SK-N-SH treated with all-trans-retinoic acid at 6 μM for 48 hours (cell line): Measurements from ENCODE around the gene TBC1D2.

Experiments used
- ARNTL ChIP-seq: fragments of 450-650 bp; formaldehyde crosslinking; IDR thresholded peaks from 2 replicates; pipeline ENCODE4 v1.5.0; 2020; ENCODE audit warnings: low read depth, mild to moderate bottlenecking, moderate library complexity, borderline replicate concordance
- BACH2 ChIP-seq: fragments of 250-450 bp; sonication (Bioruptor Pico); IDR thresholded peaks from 2 replicates; pipeline ENCODE4 v1.9.0; 2021; ENCODE audit warnings: mild to moderate bottlenecking, borderline replicate concordance
- CREB5 ChIP-seq: fragments of 250-450 bp; sonication (Bioruptor Pico); IDR thresholded peaks from 2 replicates; pipeline ENCODE4 v1.5.1; 2020; ENCODE audit warnings: low read depth, mild to moderate bottlenecking, moderate library complexity
- ISL1 ChIP-seq: fragments of 250-450 bp; sonication (Bioruptor Pico); IDR thresholded peaks from 2 replicates; pipeline ENCODE4 v2.1.2; 2022; ENCODE audit warnings: mild to moderate bottlenecking, moderate library complexity
- RARB ChIP-seq: fragments of 250-450 bp; sonication (Bioruptor Pico); IDR thresholded peaks from 2 replicates; pipeline ENCODE4 v1.8.0; 2021; ENCODE audit warnings: mild to moderate bottlenecking, moderate library complexity
- TOX ChIP-seq: fragments of 250-450 bp; sonication (Bioruptor Pico); IDR thresholded peaks from 2 replicates; pipeline ENCODE4 v1.8.0; 2021; ENCODE audit warnings: mild to moderate bottlenecking, moderate library complexity, borderline replicate concordance
- ZFP3 ChIP-seq: fragments of 250-450 bp; sonication (Bioruptor Pico); IDR thresholded peaks from 2 replicates; pipeline ENCODE4 v1.5.0; 2020; ENCODE audit warnings: mild to moderate bottlenecking, moderate library complexity
- ZNF8 ChIP-seq: fragments of 450-650 bp; formaldehyde crosslinking; IDR thresholded peaks from 2 replicates; pipeline ENCODE4 v1.5.0; 2020; ENCODE audit warnings: mild to moderate bottlenecking, moderate library complexity
- TF ChIP-seq, protein P1 (sequence below): fragments of 250-450 bp; sonication (Bioruptor Pico); IDR thresholded peaks from 2 replicates; pipeline ENCODE4 v1.8.0; 2021; ENCODE audit warnings: low read depth, mild to moderate bottlenecking, moderate library complexity, borderline replicate concordance
- TF ChIP-seq, protein P2 (sequence below): fragments of 250-450 bp; sonication (Bioruptor Pico); IDR thresholded peaks from 2 replicates; pipeline ENCODE4 v1.8.0; 2020; ENCODE audit warnings: mild to moderate bottlenecking, moderate library complexity, borderline replicate concordance
- TF ChIP-seq, protein P3 (sequence below): fragments of 250-450 bp; sonication (Bioruptor Pico); IDR thresholded peaks from 2 replicates; pipeline ENCODE4 v1.5.1; 2021; ENCODE audit warnings: mild to moderate bottlenecking, moderate library complexity
- TF ChIP-seq, protein P4 (sequence below): fragments of 250-450 bp; sonication (Bioruptor Pico); IDR thresholded peaks from 2 replicates; pipeline ENCODE4 v1.5.0; 2020; ENCODE audit warnings: mild to moderate bottlenecking, moderate library complexity

DNA sequence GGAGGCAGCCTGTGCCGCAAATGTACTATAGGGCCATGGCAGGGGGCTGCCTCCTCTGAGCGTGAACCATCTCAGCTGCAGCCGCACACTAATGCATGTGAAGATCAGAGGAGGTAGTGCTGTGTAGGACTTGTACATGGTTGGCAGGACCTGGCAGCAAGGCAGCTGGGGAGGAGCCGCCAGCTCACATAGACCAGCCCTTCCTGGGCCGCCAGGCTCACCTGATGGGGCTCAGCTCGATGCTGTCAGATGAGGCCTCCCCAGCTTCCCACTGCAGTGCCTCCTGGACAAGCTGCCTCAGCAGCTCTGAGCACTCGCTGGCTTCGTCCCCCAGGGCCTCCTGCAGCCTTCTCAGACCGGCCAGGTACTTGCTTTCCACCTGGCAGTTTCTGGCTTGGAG is 45.0 kb downstream of the TBC1D2 start:
- TF ChIP-seq ZFP3 (CRISPR knock-in tag), result no peak
- no peak for TF ChIP-seq RARB (CRISPR knock-in tag)
- TF ChIP-seq TOX (CRISPR knock-in tag), result no peak
- no peak for TF ChIP-seq ARNTL (CRISPR knock-in tag)
- TF ChIP-seq, protein P1, sequence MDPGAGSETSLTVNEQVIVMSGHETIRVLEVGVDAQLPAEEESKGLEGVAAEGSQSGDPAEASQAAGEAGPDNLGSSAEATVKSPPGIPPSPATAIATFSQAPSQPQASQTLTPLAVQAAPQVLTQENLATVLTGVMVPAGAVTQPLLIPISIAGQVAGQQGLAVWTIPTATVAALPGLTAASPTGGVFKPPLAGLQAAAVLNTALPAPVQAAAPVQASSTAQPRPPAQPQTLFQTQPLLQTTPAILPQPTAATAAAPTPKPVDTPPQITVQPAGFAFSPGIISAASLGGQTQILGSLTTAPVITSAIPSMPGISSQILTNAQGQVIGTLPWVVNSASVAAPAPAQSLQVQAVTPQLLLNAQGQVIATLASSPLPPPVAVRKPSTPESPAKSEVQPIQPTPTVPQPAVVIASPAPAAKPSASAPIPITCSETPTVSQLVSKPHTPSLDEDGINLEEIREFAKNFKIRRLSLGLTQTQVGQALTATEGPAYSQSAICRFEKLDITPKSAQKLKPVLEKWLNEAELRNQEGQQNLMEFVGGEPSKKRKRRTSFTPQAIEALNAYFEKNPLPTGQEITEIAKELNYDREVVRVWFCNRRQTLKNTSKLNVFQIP (CRISPR knock-in tag), result no peak
- TF ChIP-seq, protein P2, sequence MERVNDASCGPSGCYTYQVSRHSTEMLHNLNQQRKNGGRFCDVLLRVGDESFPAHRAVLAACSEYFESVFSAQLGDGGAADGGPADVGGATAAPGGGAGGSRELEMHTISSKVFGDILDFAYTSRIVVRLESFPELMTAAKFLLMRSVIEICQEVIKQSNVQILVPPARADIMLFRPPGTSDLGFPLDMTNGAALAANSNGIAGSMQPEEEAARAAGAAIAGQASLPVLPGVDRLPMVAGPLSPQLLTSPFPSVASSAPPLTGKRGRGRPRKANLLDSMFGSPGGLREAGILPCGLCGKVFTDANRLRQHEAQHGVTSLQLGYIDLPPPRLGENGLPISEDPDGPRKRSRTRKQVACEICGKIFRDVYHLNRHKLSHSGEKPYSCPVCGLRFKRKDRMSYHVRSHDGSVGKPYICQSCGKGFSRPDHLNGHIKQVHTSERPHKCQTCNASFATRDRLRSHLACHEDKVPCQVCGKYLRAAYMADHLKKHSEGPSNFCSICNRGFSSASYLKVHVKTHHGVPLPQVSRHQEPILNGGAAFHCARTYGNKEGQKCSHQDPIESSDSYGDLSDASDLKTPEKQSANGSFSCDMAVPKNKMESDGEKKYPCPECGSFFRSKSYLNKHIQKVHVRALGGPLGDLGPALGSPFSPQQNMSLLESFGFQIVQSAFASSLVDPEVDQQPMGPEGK, result no peak
- no peak for TF ChIP-seq BACH2 (CRISPR knock-in tag)
- TF ChIP-seq ISL1 (CRISPR knock-in tag), result no peak
- TF ChIP-seq ZNF8, result no peak
- no peak for TF ChIP-seq CREB5 (CRISPR knock-in tag)
- TF ChIP-seq, protein P3, sequence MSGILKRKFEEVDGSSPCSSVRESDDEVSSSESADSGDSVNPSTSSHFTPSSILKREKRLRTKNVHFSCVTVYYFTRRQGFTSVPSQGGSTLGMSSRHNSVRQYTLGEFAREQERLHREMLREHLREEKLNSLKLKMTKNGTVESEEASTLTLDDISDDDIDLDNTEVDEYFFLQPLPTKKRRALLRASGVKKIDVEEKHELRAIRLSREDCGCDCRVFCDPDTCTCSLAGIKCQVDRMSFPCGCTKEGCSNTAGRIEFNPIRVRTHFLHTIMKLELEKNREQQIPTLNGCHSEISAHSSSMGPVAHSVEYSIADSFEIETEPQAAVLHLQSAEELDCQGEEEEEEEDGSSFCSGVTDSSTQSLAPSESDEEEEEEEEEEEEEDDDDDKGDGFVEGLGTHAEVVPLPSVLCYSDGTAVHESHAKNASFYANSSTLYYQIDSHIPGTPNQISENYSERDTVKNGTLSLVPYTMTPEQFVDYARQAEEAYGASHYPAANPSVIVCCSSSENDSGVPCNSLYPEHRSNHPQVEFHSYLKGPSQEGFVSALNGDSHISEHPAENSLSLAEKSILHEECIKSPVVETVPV, result no peak
- TF ChIP-seq, protein P4, sequence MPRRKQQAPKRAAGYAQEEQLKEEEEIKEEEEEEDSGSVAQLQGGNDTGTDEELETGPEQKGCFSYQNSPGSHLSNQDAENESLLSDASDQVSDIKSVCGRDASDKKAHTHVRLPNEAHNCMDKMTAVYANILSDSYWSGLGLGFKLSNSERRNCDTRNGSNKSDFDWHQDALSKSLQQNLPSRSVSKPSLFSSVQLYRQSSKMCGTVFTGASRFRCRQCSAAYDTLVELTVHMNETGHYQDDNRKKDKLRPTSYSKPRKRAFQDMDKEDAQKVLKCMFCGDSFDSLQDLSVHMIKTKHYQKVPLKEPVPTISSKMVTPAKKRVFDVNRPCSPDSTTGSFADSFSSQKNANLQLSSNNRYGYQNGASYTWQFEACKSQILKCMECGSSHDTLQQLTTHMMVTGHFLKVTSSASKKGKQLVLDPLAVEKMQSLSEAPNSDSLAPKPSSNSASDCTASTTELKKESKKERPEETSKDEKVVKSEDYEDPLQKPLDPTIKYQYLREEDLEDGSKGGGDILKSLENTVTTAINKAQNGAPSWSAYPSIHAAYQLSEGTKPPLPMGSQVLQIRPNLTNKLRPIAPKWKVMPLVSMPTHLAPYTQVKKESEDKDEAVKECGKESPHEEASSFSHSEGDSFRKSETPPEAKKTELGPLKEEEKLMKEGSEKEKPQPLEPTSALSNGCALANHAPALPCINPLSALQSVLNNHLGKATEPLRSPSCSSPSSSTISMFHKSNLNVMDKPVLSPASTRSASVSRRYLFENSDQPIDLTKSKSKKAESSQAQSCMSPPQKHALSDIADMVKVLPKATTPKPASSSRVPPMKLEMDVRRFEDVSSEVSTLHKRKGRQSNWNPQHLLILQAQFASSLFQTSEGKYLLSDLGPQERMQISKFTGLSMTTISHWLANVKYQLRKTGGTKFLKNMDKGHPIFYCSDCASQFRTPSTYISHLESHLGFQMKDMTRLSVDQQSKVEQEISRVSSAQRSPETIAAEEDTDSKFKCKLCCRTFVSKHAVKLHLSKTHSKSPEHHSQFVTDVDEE, result no peak
